GM18499 (cell line): ENCODE results near the gene TKFC.

Experiments
- ATAC-seq: cut with Tn5 transposase; IDR thresholded peaks from one replicate; pipeline ENCODE4 v1.9.1; 2021; ENCODE audit warnings: moderate number of reproducible peaks; ENCODE audit not compliant: insufficient read depth, unreplicated experiment

The TKFC gene

GRCh38 chr11:61332797-61333549, at the start of gene TKFC, which contains the start of gene DDB1:
Gene TKFC, plus strand, starts transcription at chr11:61333228. Its CDS starts 1,501 bp downstream, at chr11:61334729.
Gene DDB1, minus strand, starts transcription at chr11:61333105. Its CDS starts 137 bp downstream, at chr11:61332968.
- ATAC-seq: no peak

- ATAC-seq: no peak
Measured at GRCh38 chr11:61283613-61284012, 49.4 kb upstream of the TKFC start.

GRCh38 chr11:61287338-61287977, 45.6 kb upstream of the TKFC start:
- ATAC-seq: no peak

GRCh38 chr11:61290905-61291690, 41.9 kb upstream of the TKFC start:
- ATAC-seq: no peak

- no peak for ATAC-seq
Measured at GRCh38 chr11:61292356-61292755, 40.7 kb upstream of the TKFC start.

GRCh38 chr11:61293867-61294716, 38.9 kb upstream of the TKFC start:
- no peak for ATAC-seq

- no peak for ATAC-seq
Measured at GRCh38 chr11:61294717-61295595, 38.1 kb upstream of the TKFC start, which contains the start of gene VWCE. Gene VWCE, minus strand, starts transcription at chr11:61295316. Its CDS starts 279 bp downstream, at chr11:61295037.

- no peak for ATAC-seq
Measured at GRCh38 chr11:61295596-61295926, 37.5 kb upstream of the TKFC start.

GRCh38 chr11:61297341-61297740, 35.7 kb upstream of the TKFC start:
- no peak for ATAC-seq

GRCh38 chr11:61297746-61298145, 35.3 kb upstream of the TKFC start:
- no peak for ATAC-seq

GRCh38 chr11:61298663-61299244, 34.3 kb upstream of the TKFC start:
- ATAC-seq: no peak

- ATAC-seq: no peak
Measured at GRCh38 chr11:61302550-61302949, 30.5 kb upstream of the TKFC start.

- ATAC-seq: no peak
Measured at GRCh38 chr11:61303725-61304124, 29.3 kb upstream of the TKFC start.

GRCh38 chr11:61305417-61305816, 27.6 kb upstream of the TKFC start:
- ATAC-seq: no peak

- ATAC-seq: no peak
Measured at GRCh38 chr11:61306221-61306620, 26.8 kb upstream of the TKFC start.

GRCh38 chr11:61307354-61307753, 25.7 kb upstream of the TKFC start:
- no peak for ATAC-seq

- ATAC-seq: no peak
Measured at GRCh38 chr11:61309141-61309540, 23.9 kb upstream of the TKFC start.

GRCh38 chr11:61309739-61310138, 23.3 kb upstream of the TKFC start:
- ATAC-seq: no peak

- no peak for ATAC-seq
Measured at GRCh38 chr11:61310749-61311148, 22.3 kb upstream of the TKFC start.
